22Rv1 (cell line): Measurements from ENCODE around the gene CNIH2.

ENCODE experiments used
- H3K27ac ChIP-seq: fragments of 450-650 bp; 2 replicates; pipeline ENCODE4 v1.5.1; 2017
- ZFX ChIP-seq: fragments of 450-650 bp; IDR thresholded peaks from 2 replicates; pipeline ENCODE4 v1.6.1; 2017; ENCODE audit warnings: antibody characterized with exemption, borderline replicate concordance
- TF ChIP-seq, protein P1 (sequence below): fragments of 450-650 bp; IDR thresholded peaks from 2 replicates; pipeline ENCODE4 v1.5.1; 2017; ENCODE audit warnings: mild to moderate bottlenecking

Gene CNIH2

DNA sequence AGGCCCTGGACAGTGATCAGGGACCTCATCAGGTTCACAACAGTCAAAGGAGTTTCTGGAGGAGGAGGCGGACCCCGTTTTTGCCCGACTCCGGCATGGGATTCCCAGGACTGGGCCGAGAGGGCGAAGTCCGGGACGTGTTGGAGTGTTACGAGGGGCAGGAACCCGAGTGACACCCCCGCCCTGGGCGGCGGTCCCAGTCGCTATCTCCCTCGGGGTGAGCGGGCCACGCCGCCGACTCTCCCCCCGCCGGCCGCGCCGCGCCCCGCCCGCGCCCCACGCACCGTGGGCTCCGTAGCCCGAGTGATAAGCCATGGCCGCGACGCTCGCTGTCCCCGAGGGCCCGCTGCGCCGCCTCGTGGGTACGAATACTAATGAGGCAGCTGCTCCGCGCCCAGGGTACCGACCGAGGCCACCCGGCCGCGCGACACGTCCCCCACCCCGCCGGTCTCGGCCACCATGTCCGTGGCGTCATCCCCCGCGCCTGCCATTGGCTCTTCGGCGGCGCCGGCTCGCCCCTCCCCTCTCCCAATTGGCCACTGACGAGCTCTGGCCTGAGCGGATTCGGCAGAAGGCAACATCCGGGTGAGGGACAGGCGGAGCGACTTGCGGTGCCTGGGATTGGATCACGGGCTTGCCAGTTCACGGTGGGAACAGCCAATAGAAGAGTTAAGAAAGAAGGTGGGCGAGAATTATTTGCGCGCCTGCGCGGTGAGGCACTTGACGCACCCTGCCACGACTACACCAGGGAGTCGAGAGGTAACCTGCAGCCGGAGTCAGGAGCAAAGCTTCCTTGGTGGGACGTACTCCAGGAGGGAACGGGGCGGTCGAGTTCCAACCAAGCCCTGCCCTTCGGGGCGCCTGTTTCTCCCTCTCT lies 10.9 kb downstream of the CNIH2 start, which contains the start of gene YIF1A:
Gene YIF1A (minus strand): TSS at position 473 of the 877 bp plus-strand sequence. CDS start 158 bp downstream, at position 315.
- TF ChIP-seq ZFX = no peak
- TF ChIP-seq, protein P1, sequence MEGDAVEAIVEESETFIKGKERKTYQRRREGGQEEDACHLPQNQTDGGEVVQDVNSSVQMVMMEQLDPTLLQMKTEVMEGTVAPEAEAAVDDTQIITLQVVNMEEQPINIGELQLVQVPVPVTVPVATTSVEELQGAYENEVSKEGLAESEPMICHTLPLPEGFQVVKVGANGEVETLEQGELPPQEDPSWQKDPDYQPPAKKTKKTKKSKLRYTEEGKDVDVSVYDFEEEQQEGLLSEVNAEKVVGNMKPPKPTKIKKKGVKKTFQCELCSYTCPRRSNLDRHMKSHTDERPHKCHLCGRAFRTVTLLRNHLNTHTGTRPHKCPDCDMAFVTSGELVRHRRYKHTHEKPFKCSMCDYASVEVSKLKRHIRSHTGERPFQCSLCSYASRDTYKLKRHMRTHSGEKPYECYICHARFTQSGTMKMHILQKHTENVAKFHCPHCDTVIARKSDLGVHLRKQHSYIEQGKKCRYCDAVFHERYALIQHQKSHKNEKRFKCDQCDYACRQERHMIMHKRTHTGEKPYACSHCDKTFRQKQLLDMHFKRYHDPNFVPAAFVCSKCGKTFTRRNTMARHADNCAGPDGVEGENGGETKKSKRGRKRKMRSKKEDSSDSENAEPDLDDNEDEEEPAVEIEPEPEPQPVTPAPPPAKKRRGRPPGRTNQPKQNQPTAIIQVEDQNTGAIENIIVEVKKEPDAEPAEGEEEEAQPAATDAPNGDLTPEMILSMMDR = peak; percentile 47
- H3K27ac ChIP-seq = peak within 1 kb of the TSS; percentile 94

DNA sequence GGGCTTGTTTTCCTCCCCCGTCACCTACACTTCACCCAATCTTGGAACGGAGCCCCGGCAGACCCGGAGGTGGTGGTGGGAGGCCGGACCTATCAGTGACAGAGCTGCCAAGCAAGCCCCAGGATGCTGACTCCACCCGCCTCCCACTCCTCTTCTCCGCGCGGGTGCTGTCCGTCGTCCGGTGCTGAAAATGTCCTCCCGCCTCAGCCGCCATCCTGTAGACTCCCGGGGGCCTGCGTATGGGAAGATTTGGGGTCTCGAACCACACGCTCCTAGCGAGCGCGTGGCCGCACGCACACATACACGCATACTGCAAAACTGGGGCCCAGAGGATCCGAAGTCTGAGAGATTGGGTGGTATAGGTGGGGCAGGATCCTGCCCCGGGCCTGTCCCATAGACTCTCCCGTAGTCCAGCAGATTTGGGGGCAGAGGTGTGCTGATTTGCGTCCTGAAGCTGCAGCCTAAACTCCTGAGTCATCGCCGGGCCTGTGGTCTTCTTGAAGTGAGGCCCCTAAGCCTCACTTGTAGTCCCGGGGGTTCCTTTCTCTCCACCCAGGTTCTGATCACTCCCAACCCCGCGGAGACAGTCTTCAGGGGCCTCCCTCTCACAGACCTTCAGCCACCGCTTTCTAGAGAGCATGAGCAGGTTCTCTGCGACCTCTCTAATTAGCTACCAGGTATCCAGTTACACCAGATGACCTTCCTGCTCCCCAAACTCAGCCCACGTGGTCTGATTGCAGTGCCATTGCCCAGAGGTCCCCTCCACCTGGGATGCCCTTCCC lies 11.8 kb downstream of the CNIH2 start:
- H3K27ac ChIP-seq = peak overlapping the region; percentile 94

DNA sequence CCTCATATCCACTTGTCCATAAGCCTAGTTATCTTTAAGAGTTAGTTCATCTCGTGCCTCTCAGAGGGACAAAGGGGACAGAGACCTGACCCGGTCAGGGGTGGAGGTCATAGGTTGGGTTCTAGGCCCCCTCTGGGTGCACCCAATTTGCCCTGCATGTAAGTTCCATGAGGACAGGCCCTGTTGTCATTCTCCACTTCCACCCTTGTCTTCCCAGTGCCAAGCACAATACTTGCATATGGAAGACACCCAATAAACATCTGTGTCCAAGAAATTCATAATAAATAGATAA lies 12.3 kb downstream of the CNIH2 start:
- H3K27ac ChIP-seq = peak overlapping the region; percentile 94
- TF ChIP-seq ZFX = no peak
- TF ChIP-seq, protein P1 = no peak

More for the DNA sequence above, 11.8 kb downstream of the CNIH2 start:
- TF ChIP-seq, protein P1 = no peak
- TF ChIP-seq ZFX = no peak

DNA sequence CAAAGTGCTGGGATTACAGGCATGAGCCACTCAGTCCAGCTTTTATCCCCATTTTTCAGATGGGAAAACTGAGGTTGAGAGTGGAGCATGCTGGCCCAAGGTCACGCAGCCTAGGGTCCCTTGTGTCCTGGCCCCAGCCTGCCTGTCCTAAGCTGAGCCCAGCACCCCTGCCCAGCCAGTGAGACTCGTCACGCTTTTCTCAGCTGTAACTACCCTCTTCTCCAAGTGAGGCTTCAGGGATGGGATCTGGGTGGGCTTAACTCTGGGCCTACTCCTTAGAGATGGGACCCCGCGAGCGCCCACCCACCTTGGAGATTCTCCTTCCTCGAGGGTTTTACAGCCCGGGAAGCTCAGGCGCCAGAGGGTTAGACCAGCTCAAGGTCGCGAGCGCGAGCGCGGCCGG lies 13.3 kb downstream of the CNIH2 start:
- H3K27ac ChIP-seq = peak overlapping the region; percentile 94
- no peak for TF ChIP-seq ZFX
- TF ChIP-seq, protein P1 = no peak

DNA sequence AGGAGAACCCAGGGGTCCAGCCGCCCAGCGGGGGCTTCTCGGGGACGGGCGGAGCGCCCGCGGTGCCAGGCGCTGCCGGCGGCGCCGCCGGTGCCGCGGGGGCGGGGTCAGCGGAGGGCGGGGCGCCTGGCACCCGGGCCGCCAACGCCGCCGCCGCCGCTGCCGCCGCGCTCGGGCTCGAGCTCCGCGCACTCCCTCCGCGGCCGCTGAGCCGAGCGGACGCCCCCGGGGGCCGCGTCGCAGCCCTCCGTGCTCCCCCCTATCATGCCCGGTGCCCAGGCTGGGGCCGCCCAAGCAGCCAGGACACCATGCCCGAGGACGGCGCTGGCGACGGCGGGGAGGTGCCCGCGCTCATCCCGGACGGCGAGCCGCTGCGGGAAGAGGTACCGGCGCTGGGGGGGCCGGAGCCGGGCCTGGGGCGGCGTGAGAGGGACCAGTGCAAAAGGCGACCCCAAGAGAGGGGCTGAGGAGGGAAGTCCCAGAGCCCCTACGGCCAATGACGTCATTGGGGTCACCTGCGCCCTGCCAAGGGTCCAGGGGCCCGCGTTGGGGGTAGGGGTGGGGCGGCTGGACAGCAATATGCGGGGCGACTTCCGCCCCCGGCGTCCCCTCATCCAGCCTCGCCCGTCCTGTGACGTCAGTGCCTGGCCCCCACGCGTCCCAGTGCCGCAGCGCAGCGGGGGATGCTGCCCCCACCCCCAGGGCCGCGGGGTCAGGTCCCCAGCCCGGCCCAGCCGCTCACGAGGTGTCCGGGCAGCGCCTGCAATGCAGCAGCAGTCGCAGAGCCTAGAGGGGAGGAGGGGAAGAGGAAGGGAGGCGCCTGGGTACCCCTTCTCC lies 13.9 kb downstream of the CNIH2 start, which contains the start of gene TMEM151A:
Gene TMEM151A (plus strand): TSS at position 189 of the 837 bp plus-strand sequence. CDS start 120 bp downstream, at position 309.
- no peak for TF ChIP-seq ZFX
- TF ChIP-seq, protein P1 = no peak
- peak within 1 kb of the TSS; percentile 94 for H3K27ac ChIP-seq

DNA sequence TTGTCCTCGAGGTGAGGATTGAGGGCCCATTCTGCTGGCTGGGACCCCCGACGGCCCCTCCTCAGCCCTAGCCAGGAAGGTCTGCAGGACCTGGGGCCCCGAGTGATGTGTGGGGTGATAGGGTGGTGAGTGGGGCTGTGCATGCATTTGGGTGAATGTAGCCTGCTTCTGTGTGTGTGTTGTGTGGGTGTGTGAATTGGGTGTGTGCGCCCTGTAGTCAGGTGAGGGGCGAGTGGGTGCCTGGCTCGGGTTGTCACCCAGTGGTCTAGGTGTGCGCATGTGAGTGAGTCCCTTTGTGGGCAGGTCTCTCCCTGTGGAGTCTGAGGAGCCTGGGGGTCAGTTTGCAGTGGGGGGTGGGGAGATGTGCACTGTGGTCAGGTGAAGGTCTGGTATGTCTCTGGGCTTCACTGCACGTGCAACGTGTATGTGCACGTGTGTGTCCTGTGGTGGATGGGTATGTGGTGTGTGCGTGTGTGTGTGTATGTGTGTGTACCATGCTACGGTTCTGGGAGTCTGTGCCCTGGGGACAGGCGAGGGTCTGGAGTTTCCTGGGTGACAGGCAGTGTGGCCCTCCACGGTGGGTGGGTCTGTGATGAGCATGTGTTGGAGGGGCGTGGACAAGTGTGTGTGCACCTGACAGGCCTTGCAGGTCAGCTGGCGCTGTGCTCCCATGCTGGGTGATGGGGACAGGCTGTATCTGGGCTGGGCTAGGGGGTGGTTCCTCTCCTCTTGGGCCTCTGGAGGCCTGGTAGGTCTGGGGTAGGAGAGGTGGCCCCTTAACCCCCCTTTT lies 14.8 kb downstream of the CNIH2 start:
- TF ChIP-seq, protein P1 = no peak
- TF ChIP-seq ZFX = no peak
- H3K27ac ChIP-seq = no peak overlapping the region
